ENCODE measurements around the gene IBSP.

Gene IBSP

DNA sequence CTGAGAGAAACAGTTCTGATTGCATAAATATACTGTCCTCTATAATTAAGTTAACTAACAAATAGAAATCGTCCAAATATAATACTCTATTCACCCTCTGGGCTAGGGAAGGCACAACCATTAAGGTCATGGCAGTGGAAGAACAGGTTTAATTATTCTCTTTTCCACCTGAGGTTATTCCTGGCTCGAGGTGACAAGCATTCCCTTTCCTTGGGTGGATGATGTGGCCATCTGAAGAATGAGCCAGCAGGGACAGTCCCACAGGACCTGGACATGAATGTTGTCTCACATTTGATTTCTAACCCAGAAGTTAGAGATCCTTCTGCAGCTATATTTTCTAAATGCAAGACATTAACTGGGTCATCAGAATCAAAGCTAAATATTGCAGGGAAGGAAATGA lies 5.5 kb downstream of the IBSP start:
- H3F3A ChIP-seq (ENCODE audit: insufficient read depth, low read length) = no peaks in the 10 kb centered on the region
- H2AFZ ChIP-seq (ENCODE audit: low read length) = no peak overlapping the region
- H3K79me2 ChIP-seq (ENCODE audit: insufficient read depth, low read length) = no peaks in the 10 kb centered on the region
- H3K9ac ChIP-seq (ENCODE audit: low read length) = no peak overlapping the region
- H4K20me1 ChIP-seq (ENCODE audit: insufficient read depth, low read length) = no peaks in the 10 kb centered on the region
- no peak overlapping the region for H3K4me2 ChIP-seq (ENCODE audit: low read length)
- no peak overlapping the region for H3K27ac ChIP-seq (ENCODE audit: low read depth, low read length, poor library complexity, severe bottlenecking)
- no peaks in the 10 kb centered on the region for H3K27me3 ChIP-seq (ENCODE audit: insufficient read depth, low read length)
- H3K4me1 ChIP-seq (ENCODE audit: insufficient read depth, low read length, severe bottlenecking) = no peaks in the 10 kb centered on the region
- no peak overlapping the region for H3K4me3 ChIP-seq (ENCODE audit: low read depth, low read length, poor library complexity, severe bottlenecking)
- no peaks in the 10 kb centered on the region for H3K36me3 ChIP-seq (ENCODE audit: insufficient read depth, low read length)
- TF ChIP-seq EZH2 (IDR thresholded peaks at IDR 0.05; ENCODE audit: borderline replicate concordance, low read length) (no peak), CTCF (IDR thresholded peaks at IDR 0.05; ENCODE audit: low read length) (no peak)
- no peaks in the 10 kb centered on the region for H3K9me3 ChIP-seq (ENCODE audit: low read length)
- H3K9me2 ChIP-seq (ENCODE audit: low read depth, low read length) = no peaks in the 10 kb centered on the region

DNA sequence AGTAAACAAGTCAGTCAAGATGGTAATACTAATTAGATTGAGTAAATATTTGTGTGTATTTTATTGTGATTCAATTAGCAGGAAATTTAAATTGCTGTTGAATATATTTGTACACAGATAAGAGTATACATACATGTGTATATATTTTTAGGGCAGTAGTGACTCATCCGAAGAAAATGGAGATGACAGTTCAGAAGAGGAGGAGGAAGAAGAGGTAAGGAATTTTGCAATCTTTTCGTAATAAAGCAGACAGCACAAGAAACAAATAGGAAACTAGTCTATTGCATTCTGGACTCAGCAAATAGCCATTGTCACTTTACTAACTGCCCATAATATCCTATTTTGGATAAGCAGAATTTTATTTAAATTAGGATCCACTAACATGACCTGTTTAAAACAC lies 6.6 kb downstream of the IBSP start:
- Histone ChIP-seq H4K20me1 (ENCODE audit: insufficient read depth, low read length) (no peaks in the 10 kb centered on the region), H3K9ac (ENCODE audit: low read length) (no peak overlapping the region), H3K79me2 (ENCODE audit: insufficient read depth, low read length) (no peaks in the 10 kb centered on the region), H3K27ac (ENCODE audit: low read depth, low read length, poor library complexity, severe bottlenecking) (no peak overlapping the region), H3K4me2 (ENCODE audit: low read length) (no peak overlapping the region), H3K9me2 (ENCODE audit: low read depth, low read length) (no peaks in the 10 kb centered on the region), H3K36me3 (ENCODE audit: insufficient read depth, low read length) (no peaks in the 10 kb centered on the region), H3K9me3 (ENCODE audit: low read length) (no peaks in the 10 kb centered on the region), H3F3A (ENCODE audit: insufficient read depth, low read length) (no peaks in the 10 kb centered on the region), H3K27me3 (ENCODE audit: insufficient read depth, low read length) (no peaks in the 10 kb centered on the region), H3K4me3 (ENCODE audit: low read depth, low read length, poor library complexity, severe bottlenecking) (no peak overlapping the region), H2AFZ (ENCODE audit: low read length) (no peak overlapping the region), H3K4me1 (ENCODE audit: insufficient read depth, low read length, severe bottlenecking) (no peaks in the 10 kb centered on the region)
- TF ChIP-seq EZH2 (IDR thresholded peaks at IDR 0.05; ENCODE audit: borderline replicate concordance, low read length) (no peak), CTCF (IDR thresholded peaks at IDR 0.05; ENCODE audit: low read length) (no peak)

DNA sequence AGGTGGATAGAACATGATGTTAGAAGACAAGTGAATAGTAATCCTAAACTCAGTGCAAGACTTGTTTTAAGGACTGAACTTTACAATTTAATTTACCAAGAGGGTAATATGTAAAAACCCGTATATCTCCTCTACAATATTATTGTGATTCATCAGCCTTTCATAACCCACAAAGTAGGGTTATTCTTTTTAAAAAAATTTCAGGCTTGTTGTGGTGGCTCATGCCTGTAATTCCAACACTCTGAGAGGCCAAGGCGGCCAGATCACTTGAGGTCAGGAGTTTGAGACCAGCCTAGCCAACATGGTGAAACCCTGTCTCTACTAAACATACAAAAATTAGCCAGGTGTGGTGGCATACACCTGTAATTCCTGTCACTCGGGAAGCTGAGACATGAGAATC lies 7.2 kb downstream of the IBSP start:
- Histone ChIP-seq H3F3A (ENCODE audit: insufficient read depth, low read length) (no peaks in the 10 kb centered on the region), H4K20me1 (ENCODE audit: insufficient read depth, low read length) (no peaks in the 10 kb centered on the region), H3K4me1 (ENCODE audit: insufficient read depth, low read length, severe bottlenecking) (no peaks in the 10 kb centered on the region), H3K79me2 (ENCODE audit: insufficient read depth, low read length) (no peaks in the 10 kb centered on the region), H3K9me2 (ENCODE audit: low read depth, low read length) (no peaks in the 10 kb centered on the region), H3K36me3 (ENCODE audit: insufficient read depth, low read length) (no peaks in the 10 kb centered on the region), H3K27me3 (ENCODE audit: insufficient read depth, low read length) (no peaks in the 10 kb centered on the region), H3K27ac (ENCODE audit: low read depth, low read length, poor library complexity, severe bottlenecking) (no peak overlapping the region), H3K9me3 (ENCODE audit: low read length) (no peaks in the 10 kb centered on the region), H2AFZ (ENCODE audit: low read length) (no peak overlapping the region), H3K9ac (ENCODE audit: low read length) (no peak overlapping the region), H3K4me2 (ENCODE audit: low read length) (no peak overlapping the region), H3K4me3 (ENCODE audit: low read depth, low read length, poor library complexity, severe bottlenecking) (no peak overlapping the region)
- TF ChIP-seq CTCF (IDR thresholded peaks at IDR 0.05; ENCODE audit: low read length) = no peak
- TF ChIP-seq EZH2 (IDR thresholded peaks at IDR 0.05; ENCODE audit: borderline replicate concordance, low read length) = no peak
